Neural cell (in vitro differentiated cells): ENCODE measurements around the gene TASL. TPM values are rescaled to one million over a fixed set of nuclear protein-coding genes. Genes with fewer than 3 reads are reported as not detected.

ENCODE experiments used
- H2AFZ ChIP-seq: fragments of 200-600, 300-800 bp; sonication (generic), shearing (Covaris generic); 2 replicates; pipeline ENCODE4 v1.6.0; 2014; ENCODE audit warnings: low read depth, mild to moderate bottlenecking, antibody characterized with exemption, low read length, moderate library complexity
- H3F3A ChIP-seq: fragments of 200-600 bp; shearing (Covaris generic); 2 replicates; pipeline ENCODE4 v1.6.1; 2016; ENCODE audit warnings: mild to moderate bottlenecking, moderate library complexity, mixed read lengths, antibody characterized with exemption, low read length; ENCODE audit not compliant: insufficient read depth, poor library complexity, severe bottlenecking
- H3K27ac ChIP-seq: fragments of 200-600, 300-800 bp; sonication (generic), shearing (Covaris generic); 2 replicates; pipeline ENCODE4 v1.5.1; 2014; ENCODE audit warnings: mild to moderate bottlenecking, low read length, moderate library complexity
- H3K27me3 ChIP-seq: fragments of 300-800, 200-600 bp; sonication (generic), shearing (Covaris generic); 2 replicates; pipeline ENCODE4 v1.6.0; 2014; ENCODE audit warnings: mild to moderate bottlenecking, low read depth, low read length, moderate library complexity; ENCODE audit not compliant: insufficient read depth
- H3K36me3 ChIP-seq: fragments of 300-800, 200-600 bp; sonication (generic), shearing (Covaris generic); 2 replicates; pipeline ENCODE4 v1.5.1; 2014; ENCODE audit warnings: mild to moderate bottlenecking, antibody characterized with exemption, low read length, moderate library complexity; ENCODE audit not compliant: insufficient read depth
- H3K4me2 ChIP-seq: fragments of 300-800, 200-600 bp; sonication (generic), shearing (Covaris generic); 2 replicates; pipeline ENCODE4 v1.6.0; 2014; ENCODE audit warnings: mild to moderate bottlenecking, low read length
- H3K4me3 ChIP-seq: fragments of 300-800, 200-600 bp; sonication (generic), shearing (Covaris generic); 2 replicates; pipeline ENCODE4 v1.5.1; 2014; ENCODE audit warnings: mild to moderate bottlenecking, low read length, moderate library complexity
- H3K79me2 ChIP-seq: fragments of 200-600 bp; shearing (Covaris generic); replicated peaks from 2 replicates; pipeline ENCODE4 v1.6.0; 2014; ENCODE audit warnings: mild to moderate bottlenecking, low read length, moderate library complexity; ENCODE audit not compliant: insufficient read depth
- H3K9ac ChIP-seq: fragments of 300-800, 200-600 bp; sonication (generic), shearing (Covaris generic); 2 replicates; pipeline ENCODE4 v1.6.1; 2016; ENCODE audit warnings: mild to moderate bottlenecking, low read length, mixed read lengths
- H3K9me2 ChIP-seq: fragments of 200-600 bp; shearing (Covaris generic); 2 replicates; pipeline ENCODE4 v1.6.1; 2016; ENCODE audit warnings: mild to moderate bottlenecking, low read length, mixed read lengths; ENCODE audit not compliant: insufficient read depth
- H3K9me3 ChIP-seq: fragments of 200-600, 300-800 bp; sonication (generic), shearing (Covaris generic); 2 replicates; pipeline ENCODE4 v1.6.1; 2016; ENCODE audit warnings: mild to moderate bottlenecking, mixed run types, low read length, moderate library complexity, mixed read lengths
- H4K20me1 ChIP-seq: fragments of 200-600 bp; shearing (Covaris generic); 2 replicates; pipeline ENCODE4 v1.6.1; 2016; ENCODE audit warnings: mild to moderate bottlenecking, mixed run types; ENCODE audit not compliant: insufficient read depth
- CTCF ChIP-seq: fragments of 450-650 bp; IDR thresholded peaks from 2 replicates; pipeline ENCODE4 v1.5.1; 2014; ENCODE audit warnings: antibody characterized with exemption, mild to moderate bottlenecking, moderate library complexity; ENCODE audit not compliant: poor library complexity, severe bottlenecking
- EP300 ChIP-seq: fragments of 450-650 bp; conservative IDR thresholded peaks from 2 replicates; pipeline ENCODE4 v1.6.1; 2014; ENCODE audit warnings: antibody characterized with exemption, mild to moderate bottlenecking, moderate library complexity; ENCODE audit not compliant: poor library complexity, severe bottlenecking
- EZH2 ChIP-seq: fragments of 200-600, 300-800 bp; shearing (Covaris generic), sonication (generic); IDR thresholded peaks from 2 replicates; pipeline ENCODE4 v1.6.1; 2014; ENCODE audit warnings: antibody characterized with exemption, low read length, borderline replicate concordance, mild to moderate bottlenecking; ENCODE audit not compliant: insufficient read depth, poor library complexity, severe bottlenecking
- MXI1 ChIP-seq: fragments of 450-650 bp; conservative IDR thresholded peaks from 2 replicates; pipeline ENCODE4 v1.6.1; 2014; ENCODE audit warnings: antibody characterized with exemption, mild to moderate bottlenecking; ENCODE audit not compliant: poor library complexity, severe bottlenecking
- POLR2AphosphoS5 ChIP-seq: IDR thresholded peaks from 2 replicates; pipeline ENCODE4 v1.6.1; 2012
- RAD21 ChIP-seq: fragments of 450-650 bp; conservative IDR thresholded peaks from 2 replicates; pipeline ENCODE4 v1.6.1; 2014; ENCODE audit warnings: antibody characterized with exemption, mild to moderate bottlenecking, moderate library complexity
- REST ChIP-seq: IDR thresholded peaks from 2 replicates; pipeline ENCODE4 v1.6.1; 2012; ENCODE audit warnings: borderline replicate concordance
- SMC3 ChIP-seq: fragments of 450-650 bp; conservative IDR thresholded peaks from 2 replicates; pipeline ENCODE4 v1.6.1; 2014; ENCODE audit warnings: antibody characterized with exemption, mild to moderate bottlenecking, moderate library complexity; ENCODE audit not compliant: poor library complexity
- TAF1 ChIP-seq: IDR thresholded peaks from 2 replicates; pipeline ENCODE4 v1.6.1; 2012; ENCODE audit warnings: low read depth
- polyA plus RNA-seq: library from polyadenylated mRNA; depleted of rRNA; stranded (reverse); fragments of >200 nt; gene quantifications from 2 replicates; pipeline ENCODE4 v1.2.3, GENCODE V29; 2014

TASL gene
- polyA plus RNA-seq, 1 donor from 2014 or later: not detected

- no peaks in the 10 kb centered on the region for H3K36me3 ChIP-seq
- H3K4me3 ChIP-seq: no peak overlapping the region
- no peaks in the 10 kb centered on the region for H4K20me1 ChIP-seq
- TF ChIP-seq EZH2 (no peak), MXI1 (no peak), CTCF (no peak), TAF1 (no peak), EP300 (no peak), RAD21 (no peak), POLR2AphosphoS5 (no peak), SMC3 (no peak), REST (no peak)
- no peak overlapping the region for H3K4me2 ChIP-seq
- no peaks in the 10 kb centered on the region for H3K9me2 ChIP-seq
- no peak overlapping the region for H3K27ac ChIP-seq
- no peak overlapping the region for H2AFZ ChIP-seq
- no peaks in the 10 kb centered on the region for H3F3A ChIP-seq
- no peak overlapping the region for H3K9ac ChIP-seq
- H3K79me2 ChIP-seq: no peaks in the 10 kb centered on the region
- H3K27me3 ChIP-seq: no peaks in the 10 kb centered on the region
- no peaks in the 10 kb centered on the region for H3K9me3 ChIP-seq
Measured at GRCh38 chrX:30538271-30538670, 39.3 kb downstream of the TASL start.

- no peaks in the 10 kb centered on the region for H3F3A ChIP-seq
- H2AFZ ChIP-seq: no peak overlapping the region
- H3K27ac ChIP-seq: no peak overlapping the region
- H3K9me3 ChIP-seq: no peaks in the 10 kb centered on the region
- H3K27me3 ChIP-seq: no peaks in the 10 kb centered on the region
- TF ChIP-seq RAD21: no peak
- no peaks in the 10 kb centered on the region for H3K79me2 ChIP-seq
- H3K4me2 ChIP-seq: no peak overlapping the region
- H4K20me1 ChIP-seq: no peaks in the 10 kb centered on the region
- no peak overlapping the region for H3K9ac ChIP-seq
- no peak overlapping the region for H3K4me3 ChIP-seq
- no peaks in the 10 kb centered on the region for H3K9me2 ChIP-seq
- no peaks in the 10 kb centered on the region for H3K36me3 ChIP-seq
Measured at GRCh38 chrX:30533835-30534234, 43.7 kb downstream of the TASL start.

GRCh38 chrX:30533266-30533665 lies 44.3 kb downstream of the TASL start:
- Histone ChIP-seq H3K36me3 (no peaks in the 10 kb centered on the region), H3K27ac (no peak overlapping the region), H2AFZ (no peak overlapping the region), H4K20me1 (no peaks in the 10 kb centered on the region), H3K79me2 (no peaks in the 10 kb centered on the region), H3K27me3 (no peaks in the 10 kb centered on the region), H3F3A (no peaks in the 10 kb centered on the region), H3K9me3 (no peaks in the 10 kb centered on the region), H3K4me2 (no peak overlapping the region), H3K9ac (no peak overlapping the region), H3K4me3 (no peak overlapping the region), H3K9me2 (no peaks in the 10 kb centered on the region)
- TF ChIP-seq MXI1: no peak
- no peak for TF ChIP-seq SMC3
- no peak for TF ChIP-seq EZH2
- TF ChIP-seq EP300: no peak
- no peak for TF ChIP-seq CTCF
- TF ChIP-seq POLR2AphosphoS5: no peak
- TF ChIP-seq RAD21: no peak
- no peak for TF ChIP-seq REST
- no peak for TF ChIP-seq TAF1
